ENCODE measurements around the gene CDH12.
"Not testable (repeated sequence)": the region's sequence is repeated elsewhere in the genome, so short reads cannot be mapped to it uniquely, and the experiment has no call there.

The CDH12 gene

DNA sequence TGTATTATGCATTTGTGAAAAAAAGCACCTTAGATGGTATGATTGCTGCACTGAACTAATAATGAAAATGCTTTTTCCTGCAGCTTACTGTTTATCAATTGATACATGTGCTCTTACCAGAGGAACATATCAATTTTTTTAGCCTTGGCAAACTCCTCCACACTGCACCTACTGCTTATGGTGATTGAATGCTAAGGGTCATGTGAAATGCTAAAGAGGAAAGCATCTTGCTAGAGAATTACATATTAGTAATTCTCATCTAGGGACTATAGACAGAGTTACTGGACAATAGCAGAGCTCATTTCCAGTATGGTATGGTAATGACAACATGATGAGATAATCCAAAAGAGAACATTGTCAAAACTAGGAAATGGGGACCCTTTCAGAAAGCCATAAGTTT, 817.1 kb downstream of the CDH12 start:
- TF ChIP-seq, protein P1, sequence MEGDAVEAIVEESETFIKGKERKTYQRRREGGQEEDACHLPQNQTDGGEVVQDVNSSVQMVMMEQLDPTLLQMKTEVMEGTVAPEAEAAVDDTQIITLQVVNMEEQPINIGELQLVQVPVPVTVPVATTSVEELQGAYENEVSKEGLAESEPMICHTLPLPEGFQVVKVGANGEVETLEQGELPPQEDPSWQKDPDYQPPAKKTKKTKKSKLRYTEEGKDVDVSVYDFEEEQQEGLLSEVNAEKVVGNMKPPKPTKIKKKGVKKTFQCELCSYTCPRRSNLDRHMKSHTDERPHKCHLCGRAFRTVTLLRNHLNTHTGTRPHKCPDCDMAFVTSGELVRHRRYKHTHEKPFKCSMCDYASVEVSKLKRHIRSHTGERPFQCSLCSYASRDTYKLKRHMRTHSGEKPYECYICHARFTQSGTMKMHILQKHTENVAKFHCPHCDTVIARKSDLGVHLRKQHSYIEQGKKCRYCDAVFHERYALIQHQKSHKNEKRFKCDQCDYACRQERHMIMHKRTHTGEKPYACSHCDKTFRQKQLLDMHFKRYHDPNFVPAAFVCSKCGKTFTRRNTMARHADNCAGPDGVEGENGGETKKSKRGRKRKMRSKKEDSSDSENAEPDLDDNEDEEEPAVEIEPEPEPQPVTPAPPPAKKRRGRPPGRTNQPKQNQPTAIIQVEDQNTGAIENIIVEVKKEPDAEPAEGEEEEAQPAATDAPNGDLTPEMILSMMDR (IDR thresholded peaks at IDR 0.05; ENCODE audit: insufficient read depth, low read depth, low read length, missing control alignments), result no peak
- H3K4me3 ChIP-seq (ENCODE audit: low read depth, low read length), result no peak overlapping the region
- no peak for DNase-seq (ENCODE audit: low read depth)

DNA sequence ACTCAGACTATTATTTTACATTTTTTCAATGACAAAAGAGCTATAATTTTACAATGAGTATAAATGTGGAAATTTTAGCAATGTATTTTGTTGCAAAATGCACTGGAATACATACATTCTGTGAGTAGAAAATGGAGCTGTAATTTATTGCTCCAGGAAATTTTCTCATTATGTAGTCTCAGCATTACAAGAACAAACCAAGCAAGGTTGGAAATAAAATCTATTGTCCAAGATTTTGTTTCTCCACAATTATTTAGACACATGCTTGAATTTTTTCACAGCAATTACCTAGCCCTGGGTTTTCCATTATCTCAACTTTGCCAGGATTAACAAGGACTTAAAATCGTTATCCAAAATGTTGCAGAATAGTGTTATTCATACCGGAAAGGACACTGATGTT, 820.1 kb downstream of the CDH12 start:
- no peak for DNase-seq (ENCODE audit: low read depth)
- no peak overlapping the region for H3K4me3 ChIP-seq (ENCODE audit: low read depth, low read length)
- TF ChIP-seq, protein P1 (IDR thresholded peaks at IDR 0.05; ENCODE audit: insufficient read depth, low read depth, low read length, missing control alignments), result no peak

DNA sequence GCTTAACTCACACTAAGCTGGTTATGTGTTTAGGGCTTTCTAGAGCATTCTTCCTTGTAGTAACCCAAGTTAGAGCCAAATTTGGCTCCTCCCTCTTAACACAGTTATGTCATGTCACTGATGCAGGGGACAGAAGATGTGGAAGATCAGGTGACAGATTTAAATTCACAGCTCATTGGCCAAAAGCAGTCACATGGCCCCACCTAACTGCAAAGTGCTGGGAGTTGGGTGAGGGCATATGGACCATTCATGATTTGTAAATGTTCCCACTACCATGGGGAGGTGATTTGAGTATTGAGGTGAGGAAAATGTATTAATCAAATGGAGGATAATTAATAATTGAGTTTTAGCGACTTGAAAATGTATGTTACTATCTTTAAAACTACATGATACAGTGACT, 829.4 kb downstream of the CDH12 start:
- DNase-seq (ENCODE audit: low read depth), result no peak

DNA sequence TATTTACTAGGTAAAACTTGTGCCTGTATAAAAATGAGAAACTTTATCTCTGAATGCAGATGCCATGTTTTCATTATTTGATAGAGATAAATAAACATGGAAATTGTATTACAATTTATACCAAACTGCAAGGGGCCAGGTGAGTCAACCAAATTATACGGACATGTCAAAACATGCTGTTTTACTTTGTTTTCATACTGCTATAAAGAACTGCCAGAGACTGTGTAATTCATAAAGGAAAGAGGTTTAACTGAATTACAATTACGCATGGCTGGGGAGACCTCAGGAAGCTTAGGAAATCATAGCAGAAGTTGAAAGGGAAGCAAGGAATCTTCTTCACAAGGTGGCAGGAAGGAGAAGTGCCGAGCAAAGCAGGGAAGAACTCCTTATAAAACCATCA, 840.3 kb downstream of the CDH12 start:
- H3K4me3 ChIP-seq (ENCODE audit: low read depth, low read length); DNase-seq (ENCODE audit: low read depth): not testable (repeated sequence)

More for the DNA sequence above, 829.4 kb downstream of the CDH12 start:
- TF ChIP-seq, protein P1 (IDR thresholded peaks at IDR 0.05; ENCODE audit: insufficient read depth, low read depth, low read length, missing control alignments), result no peak
- H3K4me3 ChIP-seq (ENCODE audit: low read depth, low read length), result no peak overlapping the region

DNA sequence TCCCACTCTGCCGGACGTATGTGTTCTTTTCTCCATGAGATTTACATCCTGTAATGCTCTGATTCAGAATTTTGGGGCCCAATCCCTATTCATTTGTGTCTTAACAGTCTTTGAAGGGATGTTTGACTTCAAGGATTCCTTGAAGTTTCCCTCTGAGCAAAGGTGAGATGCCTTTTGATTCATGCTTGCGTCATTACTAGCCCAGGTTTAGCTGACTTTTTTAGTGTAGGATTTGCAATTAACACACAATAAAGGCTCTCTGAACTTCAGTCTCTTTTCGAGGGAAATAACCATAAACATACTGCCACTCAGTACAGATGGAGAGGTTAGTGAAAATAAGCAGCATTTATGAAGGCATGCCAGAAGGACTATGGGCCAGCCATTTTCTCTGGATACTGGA, 842.3 kb downstream of the CDH12 start:
- H3K4me3 ChIP-seq (ENCODE audit: low read depth, low read length); DNase-seq (ENCODE audit: low read depth): not testable (repeated sequence)

DNA sequence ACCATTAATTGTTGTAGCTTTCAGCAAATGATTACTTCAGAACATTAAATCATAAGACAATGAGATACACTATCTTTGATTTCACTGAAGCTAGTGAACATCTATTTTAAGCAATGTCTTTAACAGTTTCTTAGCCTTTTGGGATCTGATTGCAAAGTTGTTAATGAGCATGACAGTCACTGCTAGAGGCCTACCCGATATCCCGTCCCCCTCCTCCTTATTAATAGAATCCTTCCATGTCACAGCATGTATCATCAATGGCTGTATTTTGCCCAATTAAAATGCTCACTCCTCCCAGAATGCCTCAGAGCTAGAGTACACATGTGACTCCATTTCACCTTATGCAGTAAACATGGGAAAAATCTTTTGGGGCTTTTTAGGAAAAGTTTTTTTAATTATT, 852.0 kb downstream of the CDH12 start:
- DNase-seq (ENCODE audit: low read depth); H3K4me3 ChIP-seq (ENCODE audit: low read depth, low read length): not testable (repeated sequence)

DNA sequence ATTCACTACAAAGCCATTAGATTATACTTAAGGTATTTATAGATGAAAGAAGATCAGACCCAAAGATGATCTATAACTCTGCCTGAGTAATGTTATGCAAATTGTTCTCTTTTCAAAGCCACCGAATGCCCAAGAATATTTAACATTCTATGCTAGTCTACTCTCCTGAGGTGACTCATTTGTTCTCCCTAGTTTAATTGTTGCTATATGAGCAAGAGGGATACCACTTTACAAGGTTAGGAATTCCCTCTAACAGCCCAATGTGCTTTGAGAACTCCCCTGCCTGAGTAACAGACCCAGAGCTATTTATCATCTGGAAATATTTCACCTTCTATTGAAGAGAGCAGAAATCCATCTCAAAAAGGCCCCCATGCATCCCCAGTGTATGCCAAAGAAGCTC, 867.3 kb downstream of the CDH12 start:
- H3K4me3 ChIP-seq (ENCODE audit: low read depth, low read length); DNase-seq (ENCODE audit: low read depth): not testable (repeated sequence)

DNA sequence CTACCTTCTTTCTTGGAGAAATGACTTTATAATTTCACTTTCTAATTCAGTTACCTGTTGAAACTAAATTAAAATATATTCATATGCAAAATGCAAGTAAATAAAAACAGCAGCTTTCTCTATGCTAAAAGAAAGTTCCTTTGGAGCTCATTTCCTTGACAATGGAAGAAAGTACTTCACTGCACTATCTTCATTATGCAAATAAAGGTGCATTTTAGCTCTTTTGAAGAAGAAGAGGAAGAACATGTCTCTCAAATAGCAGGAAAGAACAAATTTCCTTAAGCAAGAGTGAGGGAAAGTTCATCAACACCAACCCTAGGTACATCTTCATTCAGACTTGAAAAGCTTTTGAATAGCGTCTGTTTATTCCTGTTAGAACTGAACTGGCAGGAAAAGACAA, 901.6 kb downstream of the CDH12 start:
- DNase-seq (ENCODE audit: low read depth); H3K4me3 ChIP-seq (ENCODE audit: low read depth, low read length): not testable (repeated sequence)

DNA sequence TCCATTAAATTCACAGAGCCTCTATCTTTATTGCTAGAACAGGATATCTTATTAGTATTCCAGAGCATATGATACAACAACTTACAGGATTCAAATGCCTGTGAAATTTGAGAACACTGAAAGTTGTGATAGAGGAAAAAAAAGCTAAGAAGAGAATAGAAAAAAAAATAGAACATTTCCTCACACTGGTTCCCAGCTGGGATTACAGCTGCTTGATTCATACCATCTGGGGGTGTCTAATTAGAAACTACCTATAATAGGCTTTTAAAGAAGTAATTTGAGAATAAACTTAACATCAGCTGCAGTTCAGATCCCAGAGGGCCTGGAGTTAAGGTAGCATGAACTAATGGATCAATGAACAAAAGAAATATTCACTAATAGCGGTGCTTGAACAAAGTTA, 922.0 kb downstream of the CDH12 start:
- DNase-seq (ENCODE audit: low read depth), result no peak
- TF ChIP-seq, protein P1 (IDR thresholded peaks at IDR 0.05; ENCODE audit: insufficient read depth, low read depth, low read length, missing control alignments), result no peak
- H3K4me3 ChIP-seq (ENCODE audit: low read depth, low read length), result no peak overlapping the region

DNA sequence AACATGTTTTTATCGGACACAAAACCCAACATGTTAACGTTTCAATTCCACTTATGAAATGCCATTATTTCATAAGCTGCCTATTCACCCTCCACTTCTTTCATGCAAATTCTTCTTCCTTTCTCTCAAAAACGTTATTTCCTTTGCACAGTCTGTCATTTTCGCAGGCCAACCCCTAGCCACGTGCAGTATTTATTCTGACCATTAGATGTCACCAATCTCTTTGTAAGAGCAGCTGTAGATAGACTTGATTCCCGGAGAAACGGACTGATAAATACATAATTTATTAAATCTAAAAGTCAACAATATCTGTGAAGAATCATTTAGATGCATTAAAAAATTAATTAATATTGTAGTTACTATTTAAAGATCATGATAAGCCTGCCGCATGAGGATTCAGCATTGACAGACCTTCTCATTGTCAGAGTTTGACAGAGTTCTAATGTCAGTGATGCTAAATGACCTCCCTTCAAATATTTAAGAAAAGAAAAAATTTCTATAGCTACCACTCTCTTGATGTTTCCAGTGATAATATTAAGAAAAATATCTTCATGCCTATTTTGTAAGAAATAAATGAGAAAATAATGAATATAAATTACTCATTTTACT, 933.6 kb downstream of the CDH12 start:
- TF ChIP-seq, protein P1 (IDR thresholded peaks at IDR 0.05; ENCODE audit: insufficient read depth, low read depth, low read length, missing control alignments), result peak; percentile 43
- no peak overlapping the region for H3K4me3 ChIP-seq (ENCODE audit: low read depth, low read length)
- DNase-seq (ENCODE audit: low read depth), result peak; percentile 49
